Amniotic stem cell (primary cell): ENCODE measurements around the gene SEMA4G.
"Not testable (repeated sequence)": the region's sequence is repeated elsewhere in the genome, so short reads cannot be mapped to it uniquely, and the experiment has no call there.

Source experiments
- DNase-seq: peaks from one replicate; lab custom pipeline; 2025; lab: John Stamatoyannopoulos, UW

The SEMA4G gene

DNA sequence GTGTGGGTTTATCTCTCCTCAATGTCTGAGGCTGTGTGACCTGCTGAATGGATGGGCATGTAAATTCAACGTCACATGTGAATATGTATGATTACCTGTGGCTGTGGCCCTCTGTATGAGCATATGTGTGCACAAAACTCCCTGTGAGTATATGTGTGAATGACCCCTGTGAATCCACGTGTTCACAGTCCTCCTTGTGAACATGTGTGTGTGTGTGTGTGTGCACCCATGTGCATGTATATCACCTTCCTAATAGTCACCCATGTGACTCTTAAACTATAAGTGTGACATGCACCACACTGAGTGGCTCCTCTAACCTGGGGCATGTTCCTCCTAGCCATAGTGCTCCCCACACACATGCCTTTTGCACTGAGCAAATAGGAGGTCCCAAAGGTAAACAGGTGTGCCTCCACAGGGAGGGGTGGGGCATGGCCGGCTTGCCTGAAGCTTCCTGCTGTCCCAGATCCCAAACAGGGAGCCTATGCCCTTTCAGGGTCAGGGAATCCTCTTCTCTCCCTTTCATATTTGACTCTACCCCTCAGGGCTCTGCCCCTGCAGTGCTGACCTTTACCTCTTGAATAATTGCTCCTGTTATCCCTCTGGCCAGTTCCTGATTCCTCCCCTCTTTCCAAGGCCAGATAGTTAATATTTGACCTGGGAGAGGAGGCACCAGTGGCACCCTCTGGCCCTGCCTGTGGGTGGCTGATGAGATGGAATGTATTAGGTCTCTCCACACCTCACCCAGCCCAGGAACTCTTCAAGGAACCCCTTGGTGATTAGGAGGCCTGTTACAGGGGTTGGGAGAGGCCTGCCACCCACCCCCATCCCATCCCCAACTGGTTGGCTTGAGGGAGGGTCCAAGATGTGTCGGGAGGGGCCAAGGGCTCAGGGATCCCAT lies 1.9 kb downstream of the SEMA4G start:
- no peak for DNase-seq

GRCh38 chr10:100972115-100972903 lies 3.0 kb downstream of the SEMA4G start:
- no peak for DNase-seq

- no peak for DNase-seq
These were observed 3.7 kb downstream of the SEMA4G start for GRCh38 chr10:100972904-100973535.

- not testable (repeated sequence) for DNase-seq
These were observed 6.1 kb downstream of the SEMA4G start for GRCh38 chr10:100975397-100975796.

DNA sequence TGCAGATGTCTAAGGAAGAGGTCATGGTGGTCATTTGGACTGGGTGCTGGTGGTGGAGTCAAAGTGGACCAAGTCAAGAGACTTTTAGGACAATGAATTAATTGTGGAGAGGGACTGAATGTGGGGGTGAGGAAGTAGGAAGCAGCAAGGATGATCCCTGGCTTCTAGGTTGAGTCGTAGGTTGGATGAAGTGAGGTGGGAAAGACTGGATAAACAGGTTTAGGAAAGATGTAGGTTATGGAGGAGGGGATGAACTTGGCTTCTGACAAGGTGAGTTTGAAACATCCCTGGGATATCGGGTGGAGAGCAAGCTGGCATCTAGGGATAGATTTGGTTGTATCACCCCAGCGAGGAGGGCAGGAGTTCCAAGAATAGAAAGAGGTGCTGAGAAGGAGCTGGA lies 7.6 kb downstream of the SEMA4G start:
- DNase-seq: no peak

- no peak for DNase-seq
These were observed 8.1 kb downstream of the SEMA4G start for GRCh38 chr10:100977436-100977835.

GRCh38 chr10:100978121-100978900 lies 9.0 kb downstream of the SEMA4G start:
- no peak for DNase-seq

- DNase-seq: no peak
These were observed 9.5 kb downstream of the SEMA4G start for GRCh38 chr10:100978901-100979195.

- no peak for DNase-seq
These were observed 10.5 kb downstream of the SEMA4G start for GRCh38 chr10:100979791-100980272.

DNA sequence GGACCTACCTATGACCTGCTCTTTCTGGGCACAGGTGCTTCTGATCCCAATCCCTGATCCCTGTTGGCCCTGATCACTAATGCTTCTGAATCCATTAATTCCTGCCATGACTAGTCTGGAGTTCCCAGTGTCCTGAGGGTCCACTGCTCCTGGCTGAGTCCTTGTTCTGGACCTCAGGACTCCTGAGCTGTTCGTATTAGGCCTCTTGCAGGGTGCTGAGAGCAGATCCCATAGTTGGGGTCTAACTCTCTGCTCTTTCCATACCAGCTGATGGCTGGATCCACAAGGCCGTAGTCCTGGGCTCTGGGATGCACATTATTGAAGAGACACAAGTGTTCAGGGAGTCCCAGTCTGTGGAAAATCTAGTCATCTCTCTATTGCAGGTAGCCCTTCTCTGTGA lies 11.0 kb downstream of the SEMA4G start:
- DNase-seq: no peak

GRCh38 chr10:100980711-100981110 lies 11.4 kb downstream of the SEMA4G start:
- DNase-seq: no peak

- no peak for DNase-seq
These were observed 12.0 kb downstream of the SEMA4G start for GRCh38 chr10:100981178-100981772.

DNA sequence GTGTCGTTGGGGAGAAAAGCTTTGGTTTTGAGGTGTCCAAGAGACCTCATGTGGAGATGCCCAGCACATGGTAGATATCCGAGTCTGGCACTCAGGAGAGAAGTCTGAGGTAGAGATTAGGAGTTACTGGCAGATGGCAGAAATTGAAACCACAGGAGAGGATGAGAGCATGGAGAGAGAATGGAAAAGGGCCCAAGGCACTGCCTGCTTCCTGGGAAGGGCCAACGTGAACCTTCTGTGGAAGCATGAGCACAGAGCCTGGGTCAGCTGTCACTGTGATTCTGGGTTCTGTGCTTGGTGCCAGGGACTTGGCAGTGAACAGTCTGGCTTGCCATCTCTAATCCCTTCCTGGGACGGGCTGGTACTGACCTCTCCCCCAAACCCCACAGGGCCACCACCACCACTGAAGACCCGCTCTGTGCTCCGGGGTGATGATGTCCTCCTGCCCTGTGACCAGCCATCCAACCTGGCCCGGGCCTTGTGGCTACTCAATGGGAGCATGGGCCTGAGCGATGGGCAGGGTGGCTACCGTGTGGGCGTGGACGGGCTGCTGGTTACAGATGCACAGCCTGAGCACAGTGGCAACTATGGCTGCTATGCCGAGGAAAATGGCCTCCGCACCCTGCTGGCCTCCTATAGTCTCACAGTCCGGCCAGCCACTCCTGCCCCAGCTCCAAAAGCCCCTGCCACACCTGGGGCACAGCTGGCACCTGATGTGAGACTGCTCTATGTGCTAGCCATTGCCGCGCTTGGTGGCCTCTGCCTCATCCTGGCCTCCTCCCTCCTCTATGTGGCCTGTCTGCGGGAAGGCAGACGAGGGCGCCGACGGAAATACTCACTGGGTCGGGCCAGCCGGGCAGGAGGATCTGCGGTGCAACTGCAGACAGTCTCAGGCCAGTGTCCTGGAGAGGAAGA lies 13.9 kb downstream of the SEMA4G start:
- DNase-seq: no peak

GRCh38 chr10:100983868-100984671 lies 14.8 kb downstream of the SEMA4G start:
- no peak for DNase-seq

DNA sequence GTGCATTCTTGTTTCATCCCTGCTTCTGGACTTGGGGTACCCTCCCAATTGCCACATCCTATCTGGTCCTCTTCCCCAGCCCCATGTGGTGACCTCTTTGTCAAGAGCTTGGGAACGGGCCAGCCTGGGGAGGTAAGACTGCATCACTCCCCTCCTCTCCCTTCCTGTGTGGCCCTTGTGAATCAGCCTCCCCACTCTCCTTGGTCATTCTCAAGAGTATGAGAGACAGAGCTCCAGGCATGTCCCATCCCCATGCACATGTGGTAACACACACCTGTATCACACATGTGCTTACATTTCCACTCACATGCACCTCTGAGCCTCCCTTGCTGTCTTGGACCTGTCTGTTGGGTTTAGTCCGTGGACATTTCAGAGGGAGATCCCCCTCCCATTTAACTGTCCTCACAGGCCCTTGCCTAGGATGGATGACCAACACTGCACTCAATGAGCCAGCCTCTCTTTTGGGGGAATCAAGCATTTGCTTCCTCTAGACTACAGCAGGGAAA lies 15.4 kb downstream of the SEMA4G start:
- DNase-seq: no peak

- DNase-seq: no peak
These were observed 16.0 kb downstream of the SEMA4G start for GRCh38 chr10:100985336-100985735.

- no peak for DNase-seq
These were observed 17.3 kb downstream of the SEMA4G start for GRCh38 chr10:100986623-100986951.

GRCh38 chr10:100986952-100987684 lies 17.8 kb downstream of the SEMA4G start, which contains the start of the genes MRPL43 and TWNK:
Gene MRPL43 (minus strand): TSS chr10:100987497. CDS start chr10:100987443, 54 bp downstream.
Gene TWNK (plus strand): TSS chr10:100987543. CDS start chr10:100988211, 668 bp downstream.
- DNase-seq: peak; percentile 62

GRCh38 chr10:100987685-100988049 lies 18.4 kb downstream of the SEMA4G start:
- no peak for DNase-seq
